Erythroblast (primary cell): ENCODE results near the gene ATF3.

Experiments
- DNase-seq, 2 experiments: peaks; one replicate each; lab custom pipeline; 2025; lab: John Stamatoyannopoulos, UW
- GATA1 ChIP-seq: IDR thresholded peaks from 2 replicates; pipeline ENCODE4 v1.6.1; 2011; ENCODE audit warnings: low read depth, mild to moderate bottlenecking, control low read depth, low read length, moderate library complexity
- POLR2A ChIP-seq: IDR thresholded peaks from 2 replicates; pipeline ENCODE4 v1.6.1; 2011; ENCODE audit warnings: mild to moderate bottlenecking, low read length

Gene ATF3

DNA sequence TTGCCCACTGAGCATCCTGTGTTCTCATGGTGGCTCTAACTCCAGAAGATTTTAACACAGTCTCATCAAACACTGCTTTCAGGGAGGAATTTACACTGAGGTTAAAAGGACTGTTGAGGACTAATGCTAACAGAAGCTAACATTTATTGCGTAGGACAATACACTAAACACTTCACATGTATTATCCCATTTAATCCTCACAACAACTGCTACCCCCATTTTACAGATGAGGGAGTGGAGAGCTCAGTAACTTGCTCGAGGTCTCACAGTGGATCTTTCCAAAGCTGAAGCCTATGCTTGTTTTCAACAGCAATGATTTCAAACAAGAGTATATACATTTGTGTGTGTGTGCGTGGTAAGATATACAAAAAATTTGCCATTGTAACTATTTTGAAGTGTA is 13.9 kb downstream of the ATF3 start:
- TF ChIP-seq GATA1 (no peak), POLR2A (no peak)
- DNase-seq: no peak

DNA sequence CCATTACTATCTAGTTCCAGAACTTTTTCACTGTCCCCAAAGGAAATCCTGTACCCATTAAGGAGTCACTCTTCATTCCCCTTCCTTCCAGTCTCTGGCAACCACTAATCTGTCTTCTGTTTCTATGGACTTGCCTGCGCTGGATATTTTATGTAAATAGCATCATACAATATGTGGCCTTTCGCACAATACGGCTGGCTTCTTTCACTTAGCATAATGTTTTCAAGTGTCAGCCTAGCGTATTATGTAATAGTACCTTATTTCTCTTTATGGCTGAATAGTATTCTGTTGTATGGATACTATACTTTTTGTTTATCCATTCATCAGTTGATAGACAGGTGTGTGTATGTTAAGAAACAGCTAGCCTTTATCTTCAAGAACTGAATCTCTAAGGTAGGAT is 14.3 kb downstream of the ATF3 start:
- no peak for DNase-seq
- TF ChIP-seq POLR2A: no peak
- TF ChIP-seq GATA1: no peak

DNA sequence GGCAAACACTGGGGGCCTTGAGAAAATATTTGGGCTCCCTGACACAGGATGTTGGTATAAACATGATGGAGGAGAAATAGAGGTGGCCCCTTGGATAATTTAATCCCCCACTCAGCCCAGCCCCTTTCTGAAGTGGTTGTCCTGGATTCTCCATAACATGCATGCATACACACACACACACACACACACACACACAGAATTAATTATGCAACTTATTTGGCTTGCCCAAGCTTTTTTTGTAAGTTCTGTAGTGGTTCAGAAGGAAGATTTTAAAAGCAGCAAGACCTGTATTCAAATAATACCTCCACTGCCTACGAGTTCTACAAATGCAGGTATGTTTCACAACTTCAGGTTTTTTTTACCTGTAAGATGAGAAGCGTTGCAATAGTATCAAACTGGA is 15.0 kb downstream of the ATF3 start:
- TF ChIP-seq GATA1 (no peak), POLR2A (no peak)

DNA sequence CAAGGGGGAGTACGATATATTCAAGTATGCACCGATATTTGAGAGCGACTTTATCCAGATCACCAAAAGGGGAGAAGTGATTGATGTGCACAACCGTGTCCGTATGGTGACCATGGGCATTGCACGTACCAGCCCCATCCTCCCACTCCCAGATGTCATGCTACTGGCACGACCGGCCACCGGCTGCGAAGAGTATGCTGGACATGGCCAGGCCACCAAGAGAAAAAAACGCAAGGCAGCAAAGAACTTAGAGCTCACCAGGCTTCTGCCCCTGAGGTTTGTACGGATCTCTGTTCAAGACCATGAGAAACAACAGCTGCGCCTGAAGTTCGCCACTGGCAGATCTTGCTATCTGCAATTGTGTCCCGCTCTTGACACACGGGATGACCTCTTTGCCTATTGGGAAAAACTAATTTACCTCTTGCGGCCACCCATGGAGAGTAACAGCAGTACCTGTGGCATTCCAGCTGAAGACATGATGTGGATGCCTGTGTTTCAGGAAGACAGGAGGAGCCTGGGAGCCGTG is 16.5 kb downstream of the ATF3 start:
- no peak for TF ChIP-seq GATA1
- no peak for TF ChIP-seq POLR2A
- DNase-seq: no peak

More for the DNA sequence above, 15.0 kb downstream of the ATF3 start:
- no peak for DNase-seq

DNA sequence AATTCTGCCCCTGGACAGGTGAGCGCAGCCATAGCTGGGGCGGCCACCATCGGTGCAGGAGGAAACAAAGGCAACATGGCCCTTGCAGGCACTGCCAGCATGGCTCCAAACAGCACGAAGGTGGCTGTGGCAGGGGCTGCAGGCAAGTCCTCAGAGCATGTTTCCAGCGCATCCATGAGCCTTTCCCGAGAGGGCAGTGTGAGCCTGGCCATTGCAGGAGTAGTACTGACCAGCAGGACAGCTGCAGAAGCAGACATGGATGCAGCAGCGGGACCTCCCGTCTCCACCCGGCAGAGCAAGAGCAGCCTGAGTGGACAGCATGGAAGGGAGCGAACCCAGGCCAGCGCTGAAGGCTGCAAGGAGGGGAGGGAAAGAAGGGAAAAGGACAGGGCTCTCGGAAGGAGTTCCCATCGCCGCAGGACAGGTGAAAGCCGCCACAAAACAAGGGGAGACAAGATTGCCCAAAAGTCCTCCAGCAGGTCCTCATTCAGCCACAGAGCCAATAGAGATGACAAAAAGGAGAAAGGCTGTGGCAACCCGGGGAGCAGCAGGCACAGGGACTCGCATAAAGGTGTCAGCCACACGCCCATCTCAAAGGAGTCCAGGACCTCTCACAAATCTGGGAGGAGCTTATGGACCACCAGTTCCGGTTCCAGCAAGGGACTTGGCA is 17.4 kb downstream of the ATF3 start:
- TF ChIP-seq GATA1: no peak
- DNase-seq: no peak

DNA sequence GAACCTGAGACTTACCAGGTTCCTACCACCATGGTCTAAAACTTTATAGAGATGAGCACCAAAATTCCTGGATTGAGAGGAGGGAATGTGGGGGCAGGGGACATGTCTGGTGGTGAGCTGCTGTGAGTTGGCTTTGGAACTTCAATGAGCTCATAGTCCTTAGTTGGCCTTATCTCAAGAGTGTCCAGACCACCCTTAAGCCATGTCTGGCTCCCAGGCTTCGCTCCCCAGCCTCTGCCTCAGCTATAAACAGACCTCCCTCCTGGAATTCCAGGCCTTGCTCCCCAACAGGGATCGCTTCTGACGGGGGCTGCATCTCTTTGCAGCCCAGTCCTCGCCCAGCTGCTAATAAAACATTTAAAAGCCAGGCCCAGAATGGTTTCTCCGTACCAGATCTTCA is 19.5 kb downstream of the ATF3 start:
- TF ChIP-seq POLR2A: no peak
- no peak for TF ChIP-seq GATA1
- no peak for DNase-seq

DNA sequence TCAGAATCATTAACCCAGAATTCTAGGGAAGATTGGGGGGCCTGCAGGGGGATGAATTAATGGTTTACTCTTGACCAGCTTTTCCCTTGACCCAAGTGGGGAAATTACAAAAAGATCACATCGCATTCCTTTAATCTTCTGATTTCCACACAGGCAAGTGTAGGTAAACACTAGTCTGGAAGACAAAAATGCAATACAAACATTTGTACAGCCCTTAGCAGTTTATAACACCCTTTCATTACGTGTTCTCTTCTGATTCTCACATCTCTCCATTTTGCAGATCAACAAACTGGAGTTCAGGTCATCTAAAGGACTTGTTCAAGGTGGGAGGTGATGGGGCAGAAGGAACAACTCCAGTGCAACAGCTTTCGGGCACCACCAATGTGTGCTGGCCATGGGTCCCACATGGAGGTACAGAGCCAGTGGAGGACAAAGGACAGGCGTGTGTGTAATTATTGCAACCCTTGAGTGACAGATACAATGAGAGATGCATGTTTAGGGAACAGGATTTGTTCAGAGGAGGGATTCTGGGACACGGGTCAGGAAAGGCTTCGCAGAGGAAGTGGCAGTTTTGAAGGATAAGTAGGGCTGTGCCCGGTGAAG is 20.4 kb downstream of the ATF3 start:
- no peak for DNase-seq
- no peak for TF ChIP-seq POLR2A

DNA sequence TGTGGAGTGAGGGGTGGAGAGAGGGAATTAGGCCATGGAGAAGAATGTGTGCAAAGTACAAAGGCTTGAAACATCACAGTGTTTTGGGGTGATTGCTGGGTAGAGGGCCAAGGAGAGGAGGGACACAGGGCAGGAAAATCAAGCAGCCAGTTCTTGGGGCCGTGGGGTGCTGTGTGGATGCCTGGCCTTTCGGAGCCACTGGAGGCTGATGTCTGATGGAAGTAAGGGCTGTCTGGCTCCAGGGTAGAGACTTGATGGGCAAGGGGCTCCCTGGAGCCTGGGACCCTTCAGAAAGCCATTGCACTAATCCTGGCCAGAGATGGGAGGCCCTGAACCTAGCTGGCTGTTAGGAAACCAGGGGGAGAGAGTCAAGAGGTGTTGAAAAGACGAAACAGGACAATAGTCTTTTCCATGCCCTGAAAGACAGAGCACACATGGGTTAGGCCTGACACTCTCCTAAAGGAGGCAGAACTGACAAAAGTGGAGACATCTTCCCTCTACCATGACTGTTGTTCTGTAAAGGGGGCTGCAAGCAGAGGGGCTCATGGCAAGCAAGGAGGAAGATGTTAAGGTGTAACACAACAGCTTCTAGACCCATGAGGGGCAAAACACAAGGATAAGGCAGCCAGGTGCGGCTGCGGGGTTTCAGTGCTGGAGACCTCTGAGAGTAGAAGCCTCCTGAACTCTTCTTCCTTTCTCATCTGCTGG is 21.0 kb downstream of the ATF3 start:
- DNase-seq: no peak
- TF ChIP-seq POLR2A (no peak), GATA1 (no peak)

DNA sequence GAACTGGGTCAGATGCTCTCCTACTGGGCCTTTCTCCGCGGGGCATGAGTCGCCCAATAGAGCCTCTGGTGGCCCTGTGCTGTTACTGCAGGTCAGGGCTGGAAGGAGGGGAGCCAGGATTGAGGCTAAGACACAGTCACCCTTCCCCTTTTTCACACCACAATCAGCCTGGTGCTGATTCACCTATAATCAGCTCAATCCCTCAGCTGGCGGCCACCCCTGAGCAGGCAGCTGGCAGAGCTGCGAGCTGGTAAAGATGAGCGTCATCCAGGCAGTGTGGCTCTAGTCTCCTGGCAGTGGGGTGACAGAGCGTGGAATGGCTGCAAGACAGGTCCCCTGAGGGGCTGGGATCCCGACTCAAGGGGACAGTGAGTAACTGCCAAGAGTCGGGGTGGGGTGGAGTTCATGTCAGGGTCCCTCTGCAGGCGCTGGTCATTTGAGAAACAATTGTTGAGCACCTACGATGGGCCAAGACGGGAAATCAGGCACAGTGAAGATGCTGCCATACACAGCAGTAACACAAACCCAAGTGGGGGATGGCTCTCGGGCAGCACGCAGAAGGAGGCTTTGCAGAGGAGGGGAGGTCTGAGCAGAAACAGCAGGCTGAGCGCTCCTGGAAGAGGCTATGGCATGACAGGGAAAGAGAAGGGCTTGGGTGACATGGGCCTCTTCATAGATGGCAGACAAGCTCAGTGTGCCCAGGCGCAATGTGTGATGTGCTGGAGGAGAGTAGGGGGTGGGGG is 21.8 kb downstream of the ATF3 start:
- TF ChIP-seq POLR2A (no peak), GATA1 (no peak)
- DNase-seq: peak; percentile 31 to 69

DNA sequence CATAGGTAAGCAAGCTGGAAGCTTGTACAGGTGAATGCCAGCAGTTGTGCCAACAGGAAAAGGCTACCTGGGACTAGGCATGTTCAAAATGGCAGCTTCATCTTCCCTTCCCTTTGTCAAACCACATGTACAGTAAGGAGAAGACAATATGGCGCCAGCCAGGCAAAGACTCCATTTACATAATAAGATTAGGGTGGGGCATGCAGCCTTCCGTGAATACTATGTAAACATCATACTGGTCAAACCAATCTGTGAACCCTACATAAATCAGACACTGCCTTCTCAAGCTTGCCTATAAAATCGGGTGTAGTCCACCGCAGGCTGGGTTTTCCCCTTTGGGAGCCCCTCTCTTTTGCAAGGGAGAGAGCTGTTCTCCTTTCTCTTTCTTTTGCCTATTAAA is 24.6 kb downstream of the ATF3 start:
- DNase-seq: no peak

DNA sequence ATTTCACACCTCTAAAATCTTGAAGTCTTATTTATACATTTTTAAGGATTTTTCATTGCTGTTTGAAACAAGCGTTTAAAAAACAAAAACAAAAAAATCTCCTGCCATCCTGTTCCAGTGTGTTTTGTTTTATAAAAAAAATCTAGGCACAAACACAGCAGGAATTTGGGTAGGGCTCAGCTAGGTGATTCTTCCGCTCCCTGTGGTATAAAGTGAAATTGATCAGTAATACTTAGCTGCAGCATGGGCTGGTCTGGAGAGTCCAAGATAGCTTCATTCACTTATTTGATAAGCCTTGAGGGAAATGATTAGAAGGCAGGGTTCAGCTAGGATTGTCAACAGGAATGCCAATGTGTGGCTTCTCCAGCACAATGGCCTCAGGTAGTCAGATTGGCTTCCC is 25.7 kb downstream of the ATF3 start:
- no peak for DNase-seq
- no peak for TF ChIP-seq POLR2A
- TF ChIP-seq GATA1: no peak

More for the DNA sequence above, 24.6 kb downstream of the ATF3 start:
- no peak for TF ChIP-seq GATA1
- no peak for TF ChIP-seq POLR2A

DNA sequence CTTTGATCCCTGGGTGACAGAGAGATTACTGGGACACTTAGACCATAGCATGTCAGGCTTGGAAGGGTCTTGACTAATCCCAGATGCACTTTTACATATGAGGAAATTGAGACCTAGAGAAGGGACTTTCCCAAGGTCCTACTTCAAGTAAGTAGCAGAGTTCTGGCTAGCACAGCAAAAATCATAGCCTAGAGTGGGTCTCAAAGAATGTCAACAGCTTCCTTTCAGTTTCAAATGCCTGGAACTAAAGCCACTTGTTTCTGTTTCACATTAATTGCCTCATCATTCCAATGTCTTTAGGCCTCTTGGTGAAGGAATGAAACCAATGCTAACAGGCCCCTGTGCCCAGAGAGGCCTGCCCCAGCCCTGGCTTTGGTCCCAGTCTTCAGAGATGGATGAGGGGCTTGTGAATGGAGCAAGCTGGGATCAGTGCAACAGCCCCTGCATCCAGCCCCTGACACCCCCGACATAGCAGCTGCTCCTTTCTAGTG is 26.6 kb downstream of the ATF3 start:
- no peak for TF ChIP-seq POLR2A
- no peak for TF ChIP-seq GATA1
- DNase-seq: no peak

DNA sequence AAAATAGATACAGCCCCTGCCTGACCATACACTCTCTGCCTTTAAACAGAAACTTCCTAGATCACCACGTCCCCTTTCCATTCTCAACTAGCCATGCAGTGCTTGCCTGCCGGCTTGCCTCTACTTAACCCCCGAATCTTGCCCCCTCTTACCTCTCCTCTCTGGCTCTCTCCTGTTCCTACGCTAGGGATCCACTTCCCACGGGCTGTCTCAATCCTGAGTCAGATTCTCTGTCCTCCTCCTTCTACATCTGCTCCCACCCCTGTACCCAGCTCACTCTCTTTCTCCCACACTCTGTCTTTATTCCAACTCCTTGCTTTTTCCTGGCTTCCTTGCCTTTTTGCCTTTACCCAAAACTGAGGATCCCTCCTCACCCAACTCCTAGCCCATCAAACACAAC is 29.3 kb downstream of the ATF3 start:
- no peak for DNase-seq

More for the DNA sequence above, 29.3 kb downstream of the ATF3 start:
- TF ChIP-seq POLR2A (no peak), GATA1 (no peak)
